OCI-LY3 (cell line): ENCODE results near the gene HOXA11.

Experiments used
- H2AFZ ChIP-seq: fragments of 200-600, 300-600 bp; shearing (Covaris generic); 2 replicates; pipeline ENCODE4 v1.6.0; 2014; ENCODE audit warnings: antibody characterized with exemption, low read depth, low read length
- H3K27ac ChIP-seq: fragments of 200-600, 300-600 bp; sonication (generic); 2 replicates; pipeline ENCODE4 v1.5.1; 2014; ENCODE audit warnings: mild to moderate bottlenecking, low read length, moderate library complexity, mixed read lengths
- H3K27me3 ChIP-seq: fragments of 200-600, 300-600 bp; sonication (generic); 2 replicates; pipeline ENCODE4 v1.6.1; 2014; ENCODE audit warnings: low read depth, low read length, mixed read lengths
- H3K36me3 ChIP-seq: fragments of 200-600, 300-600 bp; sonication (generic); replicated peaks from 2 replicates; pipeline ENCODE3; 2014; ENCODE audit warnings: low read depth, low read length, mixed read lengths
- H3K4me1 ChIP-seq: fragments of 300-600, 200-600 bp; sonication (generic); 2 replicates; pipeline ENCODE4 v1.6.1; 2014; ENCODE audit warnings: low read length, mixed read lengths
- H3K4me2 ChIP-seq: fragments of 200-600, 300-600 bp; sonication (generic); 2 replicates; pipeline ENCODE4 v1.6.1; 2014; ENCODE audit warnings: low read length, mixed read lengths
- H3K4me3 ChIP-seq: fragments of 300-600, 200-600 bp; sonication (generic); 2 replicates; pipeline ENCODE4 v1.5.1; 2014; ENCODE audit warnings: antibody characterized with exemption, mild to moderate bottlenecking, low read length, moderate library complexity
- H3K79me2 ChIP-seq: fragments of 300-600, 200-600 bp; shearing (Covaris generic); 2 replicates; pipeline ENCODE4 v1.6.1; 2014; ENCODE audit warnings: mild to moderate bottlenecking, low read length, mixed read lengths
- H3K9ac ChIP-seq: fragments of 300-600, 200-600 bp; shearing (Covaris generic); 2 replicates; pipeline ENCODE4 v1.6.0; 2014; ENCODE audit warnings: mild to moderate bottlenecking, low read length, moderate library complexity
- H3K9me3 ChIP-seq: fragments of 200-600, 300-600 bp; shearing (Covaris generic); 2 replicates; pipeline ENCODE4 v1.6.1; 2014; ENCODE audit warnings: low read length, mixed read lengths; ENCODE audit not compliant: insufficient read depth
- H4K20me1 ChIP-seq: fragments of 200-600, 300-600 bp; sonication (generic); 2 replicates; pipeline ENCODE4 v1.6.1; 2016; ENCODE audit warnings: low read length, mixed read lengths; ENCODE audit not compliant: insufficient read depth
- CTCF ChIP-seq: fragments of 200-600, 300-600 bp; sonication (generic); IDR thresholded peaks from 2 replicates; pipeline ENCODE4 v1.5.1; 2014; ENCODE audit warnings: antibody characterized with exemption, low read length, low read depth
- EZH2phosphoT487 ChIP-seq: fragments of 200-600 bp; shearing (Covaris generic); IDR thresholded peaks from 2 replicates; pipeline ENCODE4 v1.6.1; 2018; ENCODE audit warnings: antibody characterized with exemption, mixed run types, low read depth

The HOXA11 gene

GRCh38 chr7:27189997-27190748, 5.1 kb upstream of the HOXA11 start:
- no peaks in the 10 kb centered on the region for H3K27me3 ChIP-seq
- TF ChIP-seq CTCF (no peak), EZH2phosphoT487 (no peak)
- no peak overlapping the region for H3K9ac ChIP-seq
- no peaks in the 10 kb centered on the region for H4K20me1 ChIP-seq
- H3K79me2 ChIP-seq, result no peaks in the 10 kb centered on the region
- H3K4me1 ChIP-seq, result no peaks in the 10 kb centered on the region
- H3K4me3 ChIP-seq, result no peak overlapping the region
- no peaks in the 10 kb centered on the region for H3K9me3 ChIP-seq
- no peak overlapping the region for H3K4me2 ChIP-seq
- H2AFZ ChIP-seq, result no peak overlapping the region
- H3K36me3 ChIP-seq, result no peaks in the 10 kb centered on the region
- H3K27ac ChIP-seq, result no peak overlapping the region

GRCh38 chr7:27189295-27189996, 4.4 kb upstream of the HOXA11 start:
- no peak for TF ChIP-seq CTCF
- no peak for TF ChIP-seq EZH2phosphoT487
- H3K4me3 ChIP-seq, result no peak overlapping the region
- H3K9ac ChIP-seq, result no peak overlapping the region
- no peaks in the 10 kb centered on the region for H3K4me1 ChIP-seq
- no peak overlapping the region for H2AFZ ChIP-seq
- H3K79me2 ChIP-seq, result no peaks in the 10 kb centered on the region
- H3K27me3 ChIP-seq, result no peaks in the 10 kb centered on the region
- no peaks in the 10 kb centered on the region for H4K20me1 ChIP-seq
- no peak overlapping the region for H3K4me2 ChIP-seq
- no peak overlapping the region for H3K27ac ChIP-seq
- H3K9me3 ChIP-seq, result no peaks in the 10 kb centered on the region
- no peaks in the 10 kb centered on the region for H3K36me3 ChIP-seq

- H3K4me3 ChIP-seq, result no peak overlapping the region
- H2AFZ ChIP-seq, result no peak overlapping the region
Observed at GRCh38 chr7:27188386-27189294, 3.6 kb upstream of the HOXA11 start.

More at GRCh38 chr7:27188386-27189294, 3.6 kb upstream of the HOXA11 start:
- H4K20me1 ChIP-seq, result no peaks in the 10 kb centered on the region
- no peak overlapping the region for H3K4me2 ChIP-seq
- no peak overlapping the region for H3K27ac ChIP-seq
- H3K79me2 ChIP-seq, result no peaks in the 10 kb centered on the region
- H3K9ac ChIP-seq, result no peak overlapping the region
- TF ChIP-seq EZH2phosphoT487, result no peak
- no peak for TF ChIP-seq CTCF
- H3K4me1 ChIP-seq, result no peaks in the 10 kb centered on the region
- H3K27me3 ChIP-seq, result no peaks in the 10 kb centered on the region
- H3K36me3 ChIP-seq, result no peaks in the 10 kb centered on the region
- H3K9me3 ChIP-seq, result no peaks in the 10 kb centered on the region
